Activated CD8-positive, alpha-beta memory T cell treated with anti-CD3 and anti-CD28 coated beads for 1 hour (primary cell): ENCODE measurements around the gene LPAR5.
A peak's percentile ranks its signal among the peaks of the same experiment; 100 is the strongest.

ENCODE experiments used
- DNase-seq, 2 donors: peaks; one replicate each; pipeline ENCODE4 v3.0.0-alpha.2; 2020; ENCODE audit warnings: low read depth in 1 of 2; ENCODE audit errors: extremely low read depth in 1 of 2

Gene LPAR5

DNA sequence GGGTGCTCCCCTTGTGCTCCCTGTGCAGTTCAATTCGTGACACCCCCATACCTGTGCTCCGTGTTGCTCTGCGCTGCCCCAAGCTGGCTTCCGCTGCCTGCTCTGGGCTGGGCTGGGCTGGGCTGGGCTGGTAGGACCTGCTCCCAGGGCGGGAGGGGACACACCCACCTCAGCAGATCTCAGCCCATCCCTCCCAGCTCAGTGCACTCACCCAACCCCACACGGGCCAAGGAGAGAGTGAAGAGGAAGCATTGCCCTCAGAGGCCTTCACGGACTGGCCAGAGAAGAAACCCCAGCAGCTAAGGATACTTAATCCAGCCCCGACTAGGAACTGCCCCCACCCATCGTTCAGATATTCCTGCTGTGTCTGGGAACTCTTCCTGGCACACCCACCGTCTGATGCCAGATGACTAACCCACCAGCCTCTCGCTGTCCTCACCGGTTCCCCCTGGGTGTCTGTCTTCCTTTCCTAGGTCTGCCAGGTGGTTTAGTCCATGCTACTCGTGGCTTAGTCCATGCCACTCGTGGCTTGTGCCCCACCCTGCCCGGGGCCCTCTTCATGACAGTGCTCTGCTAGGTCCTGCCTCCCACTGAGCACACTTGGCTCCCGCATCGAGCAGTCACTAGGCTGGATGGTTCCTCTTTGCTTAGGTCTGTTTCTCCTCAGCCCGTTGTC lies at the start of gene LPAR5:
TSS of gene LPAR5 (minus strand) at position 104 of the 676 bp plus-strand sequence. CDS start 14,711 bp downstream, outside the sequence.
- no peak for DNase-seq

DNA sequence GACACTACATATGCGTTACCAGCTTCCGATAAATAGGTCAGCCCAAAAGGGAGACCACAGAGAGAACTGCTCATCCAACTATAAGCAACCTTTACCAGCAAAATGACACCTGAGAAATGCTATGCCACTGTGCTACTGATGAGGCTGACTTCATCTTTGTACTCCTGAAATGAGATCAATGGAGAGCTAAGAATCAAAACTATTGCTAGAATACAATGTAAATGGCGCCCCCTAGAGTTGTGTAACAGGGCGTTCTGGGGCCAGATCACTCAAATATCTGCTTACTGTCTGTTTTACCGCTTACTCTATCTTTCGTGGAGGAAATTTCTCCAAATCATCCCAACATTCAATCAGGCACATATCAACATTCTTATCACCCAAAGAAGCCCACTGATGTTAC lies 48.9 kb upstream of the LPAR5 start:
- DNase-seq = no peak

DNA sequence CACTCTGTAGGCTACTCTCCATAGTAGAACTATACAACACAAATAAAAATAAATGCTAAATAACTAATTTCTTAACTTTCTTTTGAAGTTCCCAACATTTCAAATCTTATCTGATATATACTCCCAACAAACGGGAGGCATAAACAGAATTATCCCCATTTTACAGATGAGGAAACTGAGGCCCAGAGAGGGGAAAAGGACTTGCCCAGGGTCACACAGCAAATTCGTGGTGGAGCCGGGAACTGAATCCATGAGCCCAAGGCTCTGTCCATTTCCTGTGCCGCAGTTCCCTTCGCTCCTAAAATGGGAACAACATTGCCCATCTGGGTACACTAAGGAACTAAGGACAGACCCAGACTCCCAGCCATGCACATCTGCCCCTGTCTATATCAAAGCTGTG lies 41.2 kb upstream of the LPAR5 start:
- no peak for DNase-seq

DNA sequence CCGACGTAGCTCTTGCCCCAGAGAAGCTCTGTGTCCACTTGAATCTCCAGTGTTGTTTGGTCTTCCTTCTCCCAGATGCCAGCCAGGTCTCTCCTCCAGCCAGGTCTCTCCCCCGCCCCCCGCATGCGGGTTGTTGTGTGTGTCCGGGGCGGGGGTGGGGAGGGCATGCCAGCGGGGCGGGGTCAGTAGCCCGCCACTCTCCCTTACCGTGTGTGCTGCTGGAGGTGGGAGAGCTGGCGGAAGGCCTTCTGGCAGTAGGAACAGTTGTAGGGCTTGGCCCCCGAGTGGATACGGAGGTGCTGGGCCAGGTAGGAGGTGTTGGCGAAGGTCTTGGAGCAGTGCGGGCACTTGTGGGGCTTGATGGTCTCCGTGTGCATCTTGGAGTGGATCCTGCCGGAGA lies 36.4 kb upstream of the LPAR5 start:
- DNase-seq = no peak

DNA sequence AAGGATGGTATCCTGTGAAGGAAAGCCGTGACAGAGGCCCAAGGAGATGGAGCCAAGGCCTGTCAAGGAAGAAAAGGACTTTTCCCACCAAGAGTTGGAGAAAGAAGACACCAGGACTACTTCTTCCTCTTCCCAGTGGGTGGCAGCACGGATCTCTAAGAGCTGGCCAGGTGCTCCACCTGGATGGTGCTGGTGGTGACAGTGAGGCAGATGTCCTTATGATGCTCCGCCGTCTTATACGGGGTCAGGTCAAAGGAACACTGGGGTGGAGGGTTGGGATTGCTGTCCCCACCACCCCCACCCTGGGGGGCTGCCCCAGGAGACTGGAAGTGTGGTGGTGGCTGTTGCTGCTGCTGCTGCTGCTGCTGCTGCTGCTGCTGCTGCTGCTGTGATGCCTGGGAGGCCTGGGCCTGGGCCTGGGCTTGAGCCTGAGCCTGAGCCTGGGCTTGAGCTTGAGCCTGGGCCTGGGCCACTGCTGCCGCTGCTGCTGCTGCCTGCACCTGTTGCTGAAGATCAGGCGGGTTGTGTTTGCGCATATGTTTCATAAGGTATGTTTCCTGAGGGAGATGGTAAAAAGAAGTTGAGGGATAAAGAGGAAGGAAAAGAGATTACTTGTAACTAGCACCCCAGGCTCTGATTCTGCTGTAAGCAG lies 31.9 kb upstream of the LPAR5 start:
- DNase-seq = no peak

DNA sequence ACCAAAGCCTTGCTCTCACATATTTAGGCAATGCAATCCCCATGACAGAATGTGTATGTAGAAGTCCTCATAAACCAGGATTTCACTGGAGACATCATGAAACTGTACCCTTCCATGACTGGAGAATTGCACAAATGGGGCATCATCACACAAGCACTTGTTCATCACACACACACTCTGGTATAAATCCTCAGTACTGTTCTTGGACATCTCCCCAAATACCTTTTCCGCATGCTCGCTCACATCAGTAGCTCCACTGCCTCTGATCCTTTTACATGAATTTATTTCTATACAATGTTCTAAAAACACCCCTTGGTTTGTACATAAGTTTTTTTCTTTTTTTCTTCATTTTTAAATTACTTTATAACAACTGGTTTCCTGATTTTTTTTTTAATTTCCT lies 30.5 kb upstream of the LPAR5 start:
- DNase-seq = no peak

DNA sequence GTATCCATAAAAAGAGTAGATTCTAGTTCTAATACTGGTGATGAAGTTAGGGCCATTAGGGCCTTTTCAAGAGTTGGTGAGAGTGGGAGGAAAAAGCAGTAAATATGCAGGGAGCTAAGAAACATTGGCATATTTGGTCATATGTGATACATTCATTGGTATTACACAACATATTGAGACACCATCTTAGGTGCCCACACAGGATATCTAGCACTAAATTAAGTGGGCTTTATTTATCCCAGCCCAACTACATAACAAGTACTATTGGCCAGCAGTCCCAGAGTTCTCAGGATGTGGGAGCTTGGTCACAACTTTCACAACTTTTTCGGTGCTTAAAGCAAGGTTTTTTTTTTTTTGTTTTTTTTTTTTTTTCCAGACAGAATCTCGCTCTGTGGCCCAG lies 29.1 kb upstream of the LPAR5 start:
- no peak for DNase-seq

DNA sequence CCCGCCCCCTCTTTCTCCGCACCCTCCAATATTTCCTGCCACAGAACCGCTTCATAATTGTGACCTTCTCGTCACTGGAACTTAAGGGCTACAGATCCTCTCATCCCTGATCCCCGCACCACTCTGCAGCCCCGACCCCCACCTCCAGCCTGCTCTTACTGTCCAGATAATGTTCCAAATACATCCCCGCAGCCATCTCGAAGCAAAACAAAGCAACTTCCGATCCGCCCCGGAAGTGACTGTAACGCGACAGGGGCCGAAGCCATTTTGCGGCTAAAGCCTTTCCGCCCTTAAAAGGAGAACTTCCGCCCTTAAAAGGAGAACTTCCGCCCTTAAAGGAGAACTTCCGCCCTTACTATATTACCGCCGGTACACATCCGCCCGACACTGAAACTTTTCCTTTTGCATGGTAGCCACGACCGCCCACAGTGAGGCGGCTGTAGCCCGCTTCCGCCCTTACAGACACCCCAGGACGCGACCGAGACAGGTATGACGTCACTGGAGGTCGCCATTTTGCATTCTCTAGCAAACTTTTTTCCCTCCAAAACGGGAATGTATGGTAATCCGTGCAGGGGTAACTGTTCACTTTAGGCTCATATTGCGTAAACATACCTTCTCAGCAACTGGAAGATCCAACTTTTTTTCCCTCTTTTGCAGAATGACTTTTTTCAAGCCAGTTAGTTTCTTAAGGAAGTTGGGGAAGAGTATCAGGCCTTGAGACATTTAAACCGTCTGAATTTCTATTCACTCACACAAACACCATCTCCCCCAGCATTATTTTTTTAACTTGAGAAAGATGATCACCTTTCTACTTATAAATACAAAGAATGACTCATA lies 27.4 kb upstream of the LPAR5 start, which contains the start of gene ING4:
TSS of gene ING4 (minus strand) at position 214 of the 837 bp plus-strand sequence. CDS start at position 196, 18 bp downstream.
- DNase-seq = peak; percentile 89 to 93

DNA sequence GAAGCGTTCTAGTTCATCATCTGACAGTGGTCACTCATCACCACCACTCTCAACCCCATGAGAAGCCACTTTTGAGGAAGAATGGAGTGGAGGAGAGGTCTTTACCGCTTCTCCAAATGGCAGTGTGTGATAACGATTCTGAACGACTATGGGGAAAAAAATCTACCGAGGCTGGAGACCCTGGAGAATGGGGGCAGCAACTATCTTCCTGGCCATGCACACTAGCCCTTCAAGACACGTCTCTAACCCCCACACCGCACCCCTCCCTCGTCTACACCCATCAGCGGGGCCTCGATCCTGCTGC lies 26.8 kb upstream of the LPAR5 start:
- DNase-seq = peak in 1 of 2 donors; percentile 1

DNA sequence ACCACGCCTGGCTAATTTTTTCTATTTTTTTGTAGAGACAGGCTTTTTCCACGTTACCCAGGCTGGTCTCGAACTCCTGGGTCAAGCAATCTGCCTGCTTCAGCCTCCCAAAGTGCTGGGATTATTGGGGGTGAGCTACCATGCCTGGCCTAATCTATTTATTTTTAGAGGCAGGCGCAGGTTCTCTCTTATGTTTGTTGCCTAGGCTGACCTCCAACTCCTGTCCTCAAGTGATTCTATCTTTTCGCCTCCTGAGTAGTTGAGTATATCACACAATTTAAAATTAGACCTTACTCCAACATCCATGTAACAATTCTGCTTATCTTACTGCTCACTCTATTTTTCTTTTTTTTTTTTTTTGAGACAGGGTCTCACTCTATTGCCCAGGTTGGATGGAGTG lies 18.2 kb upstream of the LPAR5 start:
- no peak for DNase-seq

DNA sequence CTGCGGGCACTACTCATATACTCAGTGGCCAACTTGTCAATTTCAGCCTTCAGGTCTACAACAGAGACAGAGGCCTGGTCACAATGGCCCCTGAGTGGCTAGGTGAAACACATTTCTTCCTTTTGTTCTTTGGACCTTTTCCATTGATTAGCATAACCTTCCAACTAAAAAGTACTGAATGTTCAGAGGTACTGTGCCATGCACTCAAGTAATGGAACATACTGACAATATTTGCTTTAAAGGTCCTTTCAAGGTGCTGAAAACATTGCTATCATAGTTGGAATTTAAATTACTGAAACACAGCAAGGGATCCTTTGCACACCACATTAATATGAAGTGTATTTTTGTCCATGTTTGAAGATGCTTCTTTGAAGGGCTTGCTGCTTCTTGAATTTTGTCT lies 17.6 kb upstream of the LPAR5 start:
- no peak for DNase-seq

DNA sequence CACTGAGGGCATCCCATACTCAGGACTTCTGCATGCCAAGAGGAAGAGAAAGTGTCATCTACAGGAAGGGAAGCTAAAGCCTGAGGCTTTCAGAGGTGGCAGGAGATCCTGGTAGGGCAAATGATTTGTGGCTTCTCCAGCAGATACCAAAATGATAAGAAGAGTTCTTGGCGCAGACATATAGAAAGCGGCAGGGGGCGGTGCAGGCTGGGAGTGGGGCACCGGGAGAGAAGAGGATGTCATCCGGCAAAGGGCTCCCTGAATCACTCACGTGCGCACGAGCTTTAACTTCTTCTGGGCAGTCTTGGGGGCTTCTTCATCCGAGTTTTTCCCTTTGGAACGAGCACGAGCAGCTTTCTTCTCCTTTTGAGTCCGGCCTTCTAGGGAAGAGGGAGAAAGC lies 16.6 kb upstream of the LPAR5 start:
- DNase-seq = no peak

DNA sequence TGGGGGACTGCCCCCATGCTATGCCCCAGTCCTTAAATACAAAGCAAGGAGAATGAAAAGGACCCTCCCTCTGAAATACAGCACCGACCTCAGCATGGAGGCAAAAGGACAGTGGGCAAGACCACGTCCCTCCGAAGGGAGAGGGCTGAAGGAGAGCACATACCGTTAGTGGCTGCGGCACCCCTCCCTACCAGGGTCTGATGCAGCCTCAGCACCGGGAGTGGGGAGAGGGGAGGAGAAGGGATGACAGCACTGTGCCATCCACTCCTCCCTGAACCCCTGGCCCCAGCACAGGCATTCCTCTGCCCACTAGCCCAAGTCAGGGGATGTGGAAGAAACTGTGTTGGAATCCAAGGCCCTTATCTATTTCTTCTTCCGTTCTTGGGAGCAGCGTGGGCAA lies 15.1 kb upstream of the LPAR5 start:
- no peak for DNase-seq

DNA sequence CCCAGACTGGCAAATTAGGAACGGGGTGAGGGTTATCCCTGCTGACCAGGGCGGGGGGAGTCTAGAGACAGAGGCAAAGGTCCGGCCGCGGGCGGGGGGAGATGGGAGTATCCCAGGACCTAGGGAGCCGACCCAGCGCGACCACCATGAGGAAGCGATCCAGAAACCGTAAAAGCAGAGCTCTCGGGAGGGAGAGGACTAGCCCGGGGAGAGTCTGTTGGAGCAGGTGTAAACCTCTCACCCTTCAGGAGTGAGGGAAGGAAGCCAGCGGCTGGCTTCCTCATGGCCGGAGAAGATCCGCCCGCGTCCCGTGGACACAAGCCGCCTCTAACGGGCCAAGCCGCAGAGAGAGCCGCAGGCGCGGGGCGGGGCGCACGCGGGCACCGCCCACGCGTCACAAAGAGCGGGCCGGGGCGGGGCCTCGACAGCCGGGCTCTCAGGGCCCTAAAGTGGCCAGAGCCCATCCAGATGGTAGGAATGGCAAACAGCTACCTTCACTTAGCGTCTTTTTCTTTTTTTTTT lies 11.4 kb upstream of the LPAR5 start, which contains the start of gene ACRBP:
TSS of gene ACRBP (minus strand) at position 350 of the 522 bp plus-strand sequence. CDS start at position 284, 66 bp downstream.
- no peak for DNase-seq

DNA sequence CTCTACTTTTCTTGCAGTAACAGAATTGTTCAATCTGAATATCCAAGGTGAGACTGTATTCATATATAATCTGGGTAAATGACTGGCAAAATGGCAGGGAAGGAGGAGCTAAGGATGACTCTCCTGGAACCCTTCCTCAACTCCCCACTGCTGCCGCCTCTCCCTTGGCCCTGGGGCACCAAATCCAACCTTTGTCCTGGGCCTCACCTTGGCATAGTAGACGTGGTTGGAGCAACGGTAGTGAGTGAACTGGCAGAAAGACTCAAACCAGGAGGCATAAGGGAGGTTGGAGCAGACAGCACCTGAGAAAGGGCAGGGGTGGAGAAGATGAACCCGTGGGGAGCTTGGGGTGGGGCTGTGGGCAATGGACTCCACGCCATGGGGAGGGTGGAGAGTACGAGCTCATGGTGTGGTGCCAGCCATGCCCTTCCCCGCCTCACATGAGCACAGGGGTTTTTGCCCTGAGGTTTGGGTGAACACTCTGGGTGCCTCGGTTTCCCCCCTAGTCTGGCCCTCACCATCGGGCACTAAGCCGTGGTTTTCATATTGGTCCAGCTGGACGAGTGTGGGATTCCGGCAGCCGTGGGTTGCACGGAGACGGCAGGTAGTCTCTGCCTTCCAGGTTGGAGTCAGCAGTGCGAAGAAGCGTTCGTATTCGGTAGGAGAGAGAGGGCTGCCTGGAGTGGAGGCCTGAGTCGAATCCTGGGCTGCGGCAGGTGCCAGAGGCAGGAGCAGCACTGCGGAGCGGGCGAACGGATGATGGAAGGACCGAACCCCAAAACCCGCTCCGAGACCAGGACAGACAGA lies 10.7 kb upstream of the LPAR5 start:
- no peak for DNase-seq

DNA sequence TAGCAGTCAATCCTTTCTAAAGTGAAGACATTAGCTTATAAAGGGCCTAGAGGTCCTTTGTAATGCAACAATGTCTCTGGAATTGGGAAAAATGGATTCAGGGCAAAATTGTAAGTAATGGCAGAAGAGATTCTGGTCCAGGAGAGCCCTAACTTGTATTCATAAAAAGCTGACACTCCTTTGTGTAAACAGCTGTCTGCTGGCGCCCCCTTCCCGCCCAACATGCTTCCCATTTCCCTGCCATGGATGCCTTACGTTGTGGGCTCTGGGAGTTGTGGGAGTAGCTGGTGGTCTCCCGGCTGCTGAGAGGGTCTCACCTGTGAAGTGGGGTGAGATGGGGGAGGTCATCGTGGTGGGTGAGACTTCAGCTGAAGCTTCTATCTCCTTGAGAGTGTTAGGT lies 9.1 kb upstream of the LPAR5 start:
- no peak for DNase-seq

DNA sequence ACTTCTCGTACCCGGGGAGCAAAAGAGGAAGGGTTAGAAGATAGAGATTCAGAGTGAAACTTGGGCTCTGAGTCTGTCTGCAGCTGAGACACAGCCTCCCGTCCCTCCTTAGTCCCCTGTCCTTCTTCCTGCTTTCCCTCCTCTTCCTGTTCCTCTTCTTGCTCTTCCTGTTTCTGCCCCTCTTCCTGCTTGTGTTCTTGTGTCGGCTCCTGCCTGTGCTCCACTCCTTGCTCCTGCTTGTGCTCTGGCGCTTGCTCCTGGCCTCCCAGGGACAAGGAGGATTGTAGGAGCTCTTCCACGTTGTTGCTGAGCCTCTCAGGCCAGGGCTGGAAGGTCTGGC lies 8.5 kb upstream of the LPAR5 start:
- no peak for DNase-seq

DNA sequence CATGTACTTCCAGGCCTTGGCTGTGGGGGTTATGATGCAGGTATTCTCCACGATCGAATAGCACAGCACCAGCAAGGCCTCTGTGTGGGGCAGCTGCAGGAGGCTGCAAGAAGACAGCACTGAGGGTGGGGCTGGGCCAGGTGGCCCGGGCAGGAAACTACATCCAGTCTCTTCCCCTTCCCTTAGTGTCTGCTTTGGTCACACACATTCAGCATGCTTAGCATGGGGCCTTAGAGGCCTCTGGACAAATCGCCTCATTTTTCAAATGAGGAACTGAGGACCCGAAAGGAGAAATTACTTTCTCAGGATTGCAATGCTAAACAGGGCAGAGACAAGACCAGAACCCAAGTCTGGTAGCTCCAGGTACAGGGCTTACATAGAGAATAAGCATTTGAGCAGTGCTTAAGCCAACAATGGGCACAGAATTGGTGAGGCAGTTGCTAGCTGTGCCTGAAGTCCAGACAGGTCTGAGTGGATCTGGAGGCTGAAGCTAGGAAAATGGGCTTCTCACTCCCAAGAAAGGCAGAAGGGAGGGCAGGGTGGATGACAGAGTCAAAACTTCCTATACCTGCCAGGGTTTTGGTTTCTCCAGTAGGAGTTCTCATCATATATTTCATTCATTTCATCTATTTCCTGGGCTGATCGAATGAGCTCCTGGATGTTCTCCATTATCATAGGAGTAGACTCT lies 8.0 kb upstream of the LPAR5 start:
- no peak for DNase-seq

DNA sequence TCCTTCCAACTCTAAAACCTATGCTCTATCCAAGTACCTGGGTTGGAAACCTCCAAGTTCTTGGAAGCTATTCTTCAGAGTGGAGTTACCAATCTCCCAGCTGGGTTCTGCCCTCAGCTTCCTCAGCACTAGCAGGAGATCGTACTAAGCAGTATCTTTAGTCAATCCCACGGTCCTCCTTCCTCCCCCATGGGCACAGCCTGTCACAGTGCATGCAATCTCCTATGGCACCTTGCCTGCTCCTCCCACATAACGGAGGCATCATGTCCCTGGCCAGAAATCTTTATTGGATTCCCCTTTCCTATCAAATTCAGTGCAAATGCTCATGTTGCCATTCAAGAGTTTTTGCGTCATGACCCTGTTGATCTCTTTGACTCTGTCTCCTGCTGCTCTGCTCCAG lies 5.4 kb upstream of the LPAR5 start:
- DNase-seq = no peak

DNA sequence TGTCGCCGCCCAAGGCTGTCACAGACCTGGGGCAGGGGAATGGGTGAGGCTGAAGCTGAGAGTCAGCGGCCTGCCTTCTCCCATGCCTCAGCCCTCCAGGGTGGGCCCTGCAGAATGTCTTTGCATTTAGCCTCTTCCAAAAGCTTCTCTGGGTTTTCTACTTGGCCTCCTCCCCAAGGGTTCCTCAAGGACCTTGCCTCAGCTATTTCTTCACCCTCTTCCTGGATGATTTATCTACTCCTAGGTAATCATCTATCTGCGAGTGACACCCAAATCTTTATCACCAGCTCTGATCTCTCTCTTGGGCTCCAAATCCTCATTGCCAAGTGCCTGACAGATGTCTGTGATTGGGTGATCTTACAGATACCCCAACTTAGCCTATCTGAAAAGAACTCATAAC lies 4.7 kb upstream of the LPAR5 start:
- no peak for DNase-seq
